ENCODE results near the gene UTY. TPM values are rescaled to one million over a fixed set of nuclear protein-coding genes. Genes with fewer than 3 reads are reported as not detected.

UTY gene
- total and polyA plus RNA-seq, 2 experiments from 2014 or later: 15.7 to 36.3 TPM

DNA sequence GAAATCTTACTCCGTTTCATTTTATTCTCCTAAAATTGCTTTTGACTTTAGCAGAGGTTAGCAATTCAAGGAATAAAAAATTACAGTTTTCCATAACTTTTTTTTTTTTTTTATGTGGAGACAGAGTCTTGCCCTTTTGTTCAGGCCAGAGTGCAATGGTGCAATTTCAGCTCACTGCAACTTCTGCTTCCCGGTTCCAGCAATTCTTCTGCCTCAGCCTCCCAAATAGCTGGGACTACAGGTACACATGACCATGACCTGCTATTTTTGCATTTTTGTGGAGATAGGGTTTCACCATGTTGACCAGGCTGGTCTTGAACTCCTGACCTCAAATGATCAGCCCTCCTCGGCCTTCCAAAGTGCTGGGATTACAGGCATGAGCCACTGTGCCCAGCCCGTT is 179.0 kb downstream of the UTY start:
- Histone ChIP-seq H3K4me2 (no peak overlapping the region), H3K27me3 (ENCODE audit: insufficient read depth) (no peaks in the 10 kb centered on the region), H3K4me1 (ENCODE audit: insufficient read depth) (peaks cover 23% of the 10 kb centered on the region), H2AFZ (no peak overlapping the region), H3K36me3 (ENCODE audit: insufficient read depth) (peaks cover 2% of the 10 kb centered on the region; the same call in 1 of the 2 replicates), H4K20me1 (replicated peaks; ENCODE audit: insufficient read depth) (no peaks in the 10 kb centered on the region), H3K4me3 (no peak overlapping the region), H3K79me2 (replicated peaks; ENCODE audit: insufficient read depth) (no peaks in the 10 kb centered on the region), H3K9me2 (ENCODE audit: insufficient read depth) (no peaks in the 10 kb centered on the region), H3F3A (replicated peaks; ENCODE audit: low read depth) (0 out of 2 replicates have a peak, but pooled peaks cover 3% of the 10 kb centered on the region), H3K27ac (ENCODE audit: low read depth) (no peak overlapping the region)
- TF ChIP-seq EZH2phosphoT487 (IDR thresholded peaks at IDR 0.05; ENCODE audit: unreplicated experiment): no peak
- TF ChIP-seq ZNF331 (CRISPR knock-in tag; IDR thresholded peaks at IDR 0.05; ENCODE audit: low read depth): no peak
- TF ChIP-seq, protein P1, sequence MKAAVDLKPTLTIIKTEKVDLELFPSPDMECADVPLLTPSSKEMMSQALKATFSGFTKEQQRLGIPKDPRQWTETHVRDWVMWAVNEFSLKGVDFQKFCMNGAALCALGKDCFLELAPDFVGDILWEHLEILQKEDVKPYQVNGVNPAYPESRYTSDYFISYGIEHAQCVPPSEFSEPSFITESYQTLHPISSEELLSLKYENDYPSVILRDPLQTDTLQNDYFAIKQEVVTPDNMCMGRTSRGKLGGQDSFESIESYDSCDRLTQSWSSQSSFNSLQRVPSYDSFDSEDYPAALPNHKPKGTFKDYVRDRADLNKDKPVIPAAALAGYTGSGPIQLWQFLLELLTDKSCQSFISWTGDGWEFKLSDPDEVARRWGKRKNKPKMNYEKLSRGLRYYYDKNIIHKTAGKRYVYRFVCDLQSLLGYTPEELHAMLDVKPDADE (IDR thresholded peaks at IDR 0.05): no peak
- no peak for TF ChIP-seq JUNB (IDR thresholded peaks at IDR 0.05; ENCODE audit: unreplicated experiment)
- no peak for TF ChIP-seq ZNF114 (CRISPR knock-in tag; IDR thresholded peaks at IDR 0.05)
- H3K36me3 Mint-ChIP-seq (ENCODE audit: low read depth): peaks cover 34% of the 10 kb centered on the region
- H3K4me1 Mint-ChIP-seq: peaks cover 20% of the 10 kb centered on the region
- H3K4me3 Mint-ChIP-seq: no peak overlapping the region
- H3K27me3 Mint-ChIP-seq (ENCODE audit: insufficient read depth, low read depth, poor library complexity): peaks cover 3% of the 10 kb centered on the region
- H3K9me3 Mint-ChIP-seq: no peaks in the 10 kb centered on the region
- no peak for ATAC-seq
- no peak for DNase-seq (ENCODE audit: low spot score)
- H3K27ac Mint-ChIP-seq: no peak overlapping the region

DNA sequence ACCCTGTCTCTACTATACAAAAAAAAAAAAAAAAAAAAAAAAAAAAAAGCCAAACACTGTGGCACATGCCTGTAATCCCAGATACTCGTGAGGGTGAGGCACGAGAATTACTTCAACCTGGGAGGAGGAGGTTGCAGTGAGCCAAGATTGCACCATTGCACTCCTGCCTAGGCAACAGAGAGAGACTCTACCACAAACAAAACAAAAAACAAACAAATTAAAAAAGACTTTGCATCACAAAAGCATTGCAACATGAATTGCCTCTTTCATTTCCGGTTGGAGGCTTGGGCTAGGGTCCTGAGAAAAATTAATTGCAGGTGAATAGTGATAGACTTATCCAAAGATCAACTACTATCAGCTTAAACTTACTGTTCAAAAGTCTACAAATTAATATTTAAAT is 180.4 kb downstream of the UTY start:
- Mint-ChIP-seq H3K4me1 (peaks cover 25% of the 10 kb centered on the region), H3K27ac (no peak overlapping the region), H3K9me3 (no peaks in the 10 kb centered on the region), H3K36me3 (ENCODE audit: low read depth) (peaks cover 45% of the 10 kb centered on the region), H3K4me3 (no peak overlapping the region), H3K27me3 (ENCODE audit: insufficient read depth, low read depth, poor library complexity) (peaks cover 3% of the 10 kb centered on the region)
- H3F3A ChIP-seq (replicated peaks; ENCODE audit: low read depth): 0 out of 2 replicates have a peak, but pooled peaks cover 3% of the 10 kb centered on the region
- H3K4me3 ChIP-seq: no peak overlapping the region
- peaks cover 28% of the 10 kb centered on the region for H3K4me1 ChIP-seq (ENCODE audit: insufficient read depth)
- H3K79me2 ChIP-seq (replicated peaks; ENCODE audit: insufficient read depth): 0 out of 2 replicates have a peak, but pooled peaks cover under 1% of the 10 kb centered on the region
- H3K4me2 ChIP-seq: no peak overlapping the region
- DNase-seq (ENCODE audit: low spot score): peak; percentile 12
- no peak for ATAC-seq
- no peaks in the 10 kb centered on the region for H4K20me1 ChIP-seq (replicated peaks; ENCODE audit: insufficient read depth)
- H3K27me3 ChIP-seq (ENCODE audit: insufficient read depth): no peaks in the 10 kb centered on the region
- peak overlapping the region; percentile 89; the same call in 1 of the 2 replicates for H3K27ac ChIP-seq (ENCODE audit: low read depth)
- TF ChIP-seq POLR2AphosphoS5 (IDR thresholded peaks at IDR 0.05; ENCODE audit: low read depth): no peak
- TF ChIP-seq STAT1 (IDR thresholded peaks at IDR 0.05; ENCODE audit: unreplicated experiment): no peak
- TF ChIP-seq CREB1 (CRISPR knock-in tag; IDR thresholded peaks at IDR 0.05; ENCODE audit: low read depth): no peak
- TF ChIP-seq, protein P2, sequence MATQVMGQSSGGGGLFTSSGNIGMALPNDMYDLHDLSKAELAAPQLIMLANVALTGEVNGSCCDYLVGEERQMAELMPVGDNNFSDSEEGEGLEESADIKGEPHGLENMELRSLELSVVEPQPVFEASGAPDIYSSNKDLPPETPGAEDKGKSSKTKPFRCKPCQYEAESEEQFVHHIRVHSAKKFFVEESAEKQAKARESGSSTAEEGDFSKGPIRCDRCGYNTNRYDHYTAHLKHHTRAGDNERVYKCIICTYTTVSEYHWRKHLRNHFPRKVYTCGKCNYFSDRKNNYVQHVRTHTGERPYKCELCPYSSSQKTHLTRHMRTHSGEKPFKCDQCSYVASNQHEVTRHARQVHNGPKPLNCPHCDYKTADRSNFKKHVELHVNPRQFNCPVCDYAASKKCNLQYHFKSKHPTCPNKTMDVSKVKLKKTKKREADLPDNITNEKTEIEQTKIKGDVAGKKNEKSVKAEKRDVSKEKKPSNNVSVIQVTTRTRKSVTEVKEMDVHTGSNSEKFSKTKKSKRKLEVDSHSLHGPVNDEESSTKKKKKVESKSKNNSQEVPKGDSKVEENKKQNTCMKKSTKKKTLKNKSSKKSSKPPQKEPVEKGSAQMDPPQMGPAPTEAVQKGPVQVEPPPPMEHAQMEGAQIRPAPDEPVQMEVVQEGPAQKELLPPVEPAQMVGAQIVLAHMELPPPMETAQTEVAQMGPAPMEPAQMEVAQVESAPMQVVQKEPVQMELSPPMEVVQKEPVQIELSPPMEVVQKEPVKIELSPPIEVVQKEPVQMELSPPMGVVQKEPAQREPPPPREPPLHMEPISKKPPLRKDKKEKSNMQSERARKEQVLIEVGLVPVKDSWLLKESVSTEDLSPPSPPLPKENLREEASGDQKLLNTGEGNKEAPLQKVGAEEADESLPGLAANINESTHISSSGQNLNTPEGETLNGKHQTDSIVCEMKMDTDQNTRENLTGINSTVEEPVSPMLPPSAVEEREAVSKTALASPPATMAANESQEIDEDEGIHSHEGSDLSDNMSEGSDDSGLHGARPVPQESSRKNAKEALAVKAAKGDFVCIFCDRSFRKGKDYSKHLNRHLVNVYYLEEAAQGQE (IDR thresholded peaks at IDR 0.05; ENCODE audit: unreplicated experiment): no peak
- no peak for TF ChIP-seq EZH2 (IDR thresholded peaks at IDR 0.05; ENCODE audit: low read depth, unreplicated experiment)
- no peak for TF ChIP-seq EZH2phosphoT487 (IDR thresholded peaks at IDR 0.05; ENCODE audit: unreplicated experiment)
- TF ChIP-seq ZNF331 (CRISPR knock-in tag; IDR thresholded peaks at IDR 0.05; ENCODE audit: low read depth): no peak
- TF ChIP-seq ZNF114 (CRISPR knock-in tag; IDR thresholded peaks at IDR 0.05): no peak
- H3K9me2 ChIP-seq (ENCODE audit: insufficient read depth): no peaks in the 10 kb centered on the region
- H3K36me3 ChIP-seq (ENCODE audit: insufficient read depth): no peaks in the 10 kb centered on the region; the same call in 1 of the 2 replicates
- H2AFZ ChIP-seq: no peak overlapping the region

Measured in GM23338 (cell line).